Fibroblast of lung (primary cell): ENCODE measurements around the gene FHIT. TPM values are rescaled to one million over a fixed set of nuclear protein-coding genes. Genes with fewer than 3 reads are reported as not detected.

ENCODE experiments used
- DNase-seq, 2 donors: peaks; one replicate each; pipeline versions ENCODE4 v3.0.0 to v3.0.0-alpha.2; 2010; ENCODE audit warnings: low read depth in 2 of 2
- H2AFZ ChIP-seq: 2 replicates; pipeline ENCODE4 v1.5.1; 2012; ENCODE audit warnings: low read length, control low read depth, inconsistent platforms
- H3K27ac ChIP-seq: 2 replicates; pipeline ENCODE4 v1.5.1; 2011; ENCODE audit warnings: low read length, control low read depth; ENCODE audit not compliant: insufficient read depth
- H3K27me3 ChIP-seq: 2 replicates; pipeline ENCODE4 v1.5.1; 2011; ENCODE audit warnings: mild to moderate bottlenecking, low read length; ENCODE audit not compliant: control insufficient read depth, insufficient read depth
- H3K36me3 ChIP-seq: 2 replicates; pipeline ENCODE4 v1.5.1; 2011; ENCODE audit warnings: low read length; ENCODE audit not compliant: control insufficient read depth, insufficient read depth
- H3K4me1 ChIP-seq: 2 replicates; pipeline ENCODE4 v1.5.1; 2011; ENCODE audit warnings: low read length; ENCODE audit not compliant: control insufficient read depth, insufficient read depth; ENCODE audit errors: extremely low read depth
- H3K4me2 ChIP-seq: 2 replicates; pipeline ENCODE4 v1.5.1; 2011; ENCODE audit warnings: low read length, control low read depth; ENCODE audit not compliant: insufficient read depth; ENCODE audit errors: extremely low read depth
- H3K4me3 ChIP-seq, 4 experiments: fragments of 200-600 bp in 1 of 4; sonication (generic) in 1 of 4; replicated peaks in 1 of 4; 2 replicates each; pipeline ENCODE4 v1.5.1; 2011 to 2016; ENCODE audit warnings: low read length in 4 of 4, low read depth in 3 of 4, mild to moderate bottlenecking in 3 of 4, control low read depth in 2 of 4, inconsistent platforms in 1 of 4, mixed read lengths in 1 of 4; ENCODE audit not compliant: insufficient read depth in 1 of 4; ENCODE audit errors: control extremely low read depth in 1 of 4
- H3K79me2 ChIP-seq: 2 replicates; pipeline ENCODE4 v1.5.1; 2012; ENCODE audit warnings: mild to moderate bottlenecking, low read length, inconsistent platforms; ENCODE audit not compliant: control insufficient read depth, insufficient read depth
- H3K9ac ChIP-seq: 2 replicates; pipeline ENCODE4 v1.5.1; 2011; ENCODE audit warnings: mild to moderate bottlenecking, low read length, control low read depth; ENCODE audit not compliant: insufficient read depth
- H3K9me3 ChIP-seq: 2 replicates; pipeline ENCODE4 v1.5.1; 2012; ENCODE audit warnings: low read depth, low read length; ENCODE audit not compliant: control insufficient read depth, insufficient read depth
- H4K20me1 ChIP-seq: 2 replicates; pipeline ENCODE4 v1.5.1; 2011; ENCODE audit warnings: low read length; ENCODE audit not compliant: control insufficient read depth, insufficient read depth; ENCODE audit errors: extremely low read depth
- EZH2 ChIP-seq: IDR thresholded peaks from 2 replicates; pipeline ENCODE4 v1.5.1; 2012; ENCODE audit warnings: low read length, control low read depth, mild to moderate bottlenecking; ENCODE audit errors: missing control alignments
- polyA plus RNA-seq, 2 donors: library from polyadenylated mRNA; depleted of rRNA in 1 of 2; stranded (reverse) in 1 of 2; unstranded in 1 of 2; fragments of >200 nt; gene quantifications; 2 replicates each; pipeline ENCODE4 v1.2.1, GENCODE V29; 2011 to 2012; ENCODE audit warnings: missing spikeins in 1 of 2
- total RNA-seq: library from RNA; depleted of rRNA; stranded (reverse); fragments of >200 nt; gene quantifications from 2 replicates; pipeline ENCODE4 v1.2.1, GENCODE V29; 2014
- TF ChIP-seq, protein P1 (sequence below), 2 donors: IDR thresholded peaks in 1 of 2; conservative IDR thresholded peaks in 1 of 2; 1 replicate in 1 of 2; 2 replicates in 1 of 2; pipeline ENCODE4 v1.5.1; 2011 to 2012; ENCODE audit warnings: low read length in 2 of 2, control low read depth in 1 of 2, inconsistent platforms in 1 of 2, low read depth in 1 of 2, mild to moderate bottlenecking in 1 of 2

Gene FHIT
- total and polyA plus RNA-seq, 2 donors (not counting 1 experiment from before 2014, with no cell fraction given): 0.79 to 2.1 TPM

GRCh38 chr3:60131618-60132017 is 1119.6 kb downstream of the FHIT start:
- no peaks in the 10 kb centered on the region for H3K79me2 ChIP-seq
- no peak overlapping the region for H3K27ac ChIP-seq
- no peaks in the 10 kb centered on the region for H3K36me3 ChIP-seq
- no peak overlapping the region for H3K9ac ChIP-seq
- H3K27me3 ChIP-seq: no peaks in the 10 kb centered on the region
- H4K20me1 ChIP-seq: no peaks in the 10 kb centered on the region
- no peak overlapping the region for H3K4me2 ChIP-seq
- no peak overlapping the region for H2AFZ ChIP-seq
- TF ChIP-seq, protein P1, sequence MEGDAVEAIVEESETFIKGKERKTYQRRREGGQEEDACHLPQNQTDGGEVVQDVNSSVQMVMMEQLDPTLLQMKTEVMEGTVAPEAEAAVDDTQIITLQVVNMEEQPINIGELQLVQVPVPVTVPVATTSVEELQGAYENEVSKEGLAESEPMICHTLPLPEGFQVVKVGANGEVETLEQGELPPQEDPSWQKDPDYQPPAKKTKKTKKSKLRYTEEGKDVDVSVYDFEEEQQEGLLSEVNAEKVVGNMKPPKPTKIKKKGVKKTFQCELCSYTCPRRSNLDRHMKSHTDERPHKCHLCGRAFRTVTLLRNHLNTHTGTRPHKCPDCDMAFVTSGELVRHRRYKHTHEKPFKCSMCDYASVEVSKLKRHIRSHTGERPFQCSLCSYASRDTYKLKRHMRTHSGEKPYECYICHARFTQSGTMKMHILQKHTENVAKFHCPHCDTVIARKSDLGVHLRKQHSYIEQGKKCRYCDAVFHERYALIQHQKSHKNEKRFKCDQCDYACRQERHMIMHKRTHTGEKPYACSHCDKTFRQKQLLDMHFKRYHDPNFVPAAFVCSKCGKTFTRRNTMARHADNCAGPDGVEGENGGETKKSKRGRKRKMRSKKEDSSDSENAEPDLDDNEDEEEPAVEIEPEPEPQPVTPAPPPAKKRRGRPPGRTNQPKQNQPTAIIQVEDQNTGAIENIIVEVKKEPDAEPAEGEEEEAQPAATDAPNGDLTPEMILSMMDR (conservative IDR thresholded peaks at IDR 0.05 in 1 of 2, IDR thresholded peaks at IDR 0.05 in 1 of 2; ENCODE audit: low read depth in 1 of 2, low read length in 2 of 2): no peak
- TF ChIP-seq EZH2: no peak
- H3K9me3 ChIP-seq: no peaks in the 10 kb centered on the region
- H3K4me1 ChIP-seq: no peaks in the 10 kb centered on the region
- no peak overlapping the region for H3K4me3 ChIP-seq
- DNase-seq: no peak

DNA sequence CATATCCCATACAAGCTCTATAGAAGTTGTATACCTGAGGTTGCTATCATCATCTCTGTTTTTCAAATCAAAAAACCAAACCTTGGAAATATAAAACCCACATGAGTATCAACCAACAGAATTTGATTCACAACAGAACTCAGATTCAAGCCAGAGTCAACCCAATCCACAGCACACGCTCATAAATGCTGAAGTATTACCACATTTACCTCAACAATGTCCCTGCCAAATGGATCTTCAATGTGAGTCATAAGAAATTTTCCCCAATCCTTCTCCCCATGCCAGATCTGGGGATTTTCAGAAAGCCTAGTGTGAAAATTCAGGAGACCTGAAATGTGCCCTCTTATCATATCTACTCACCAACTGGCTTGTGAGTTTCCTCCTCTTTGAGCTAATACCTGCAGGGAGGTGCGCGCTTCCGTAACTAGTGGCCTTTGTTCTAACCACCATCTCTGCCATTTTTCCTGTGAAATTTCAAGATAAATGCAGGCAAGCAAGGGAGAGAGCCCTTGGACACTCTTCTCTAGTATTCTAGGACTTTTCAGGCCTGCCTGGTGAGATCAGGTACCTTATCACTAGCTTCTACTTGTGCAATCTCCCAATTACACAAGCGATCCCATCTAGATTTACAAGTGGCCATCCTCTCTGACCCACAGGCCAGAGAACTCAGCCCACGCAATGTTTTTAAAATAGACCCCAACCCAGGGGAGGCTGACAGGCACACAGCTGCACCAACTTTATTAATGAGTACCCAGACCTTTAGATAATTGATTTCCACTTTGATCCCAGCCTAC is 1124.5 kb downstream of the FHIT start:
- no peak overlapping the region for H3K4me2 ChIP-seq
- no peaks in the 10 kb centered on the region for H3K36me3 ChIP-seq
- H3K4me3 ChIP-seq: no peak overlapping the region
- no peaks in the 10 kb centered on the region for H3K79me2 ChIP-seq
- peak in 1 of 2 donors; percentile 49 for DNase-seq
- TF ChIP-seq, protein P1 (conservative IDR thresholded peaks at IDR 0.05 in 1 of 2, IDR thresholded peaks at IDR 0.05 in 1 of 2; ENCODE audit: low read depth in 1 of 2, low read length in 2 of 2): no peak
- TF ChIP-seq EZH2: no peak
- no peaks in the 10 kb centered on the region for H3K9me3 ChIP-seq
- no peak overlapping the region for H3K9ac ChIP-seq
- H4K20me1 ChIP-seq: no peaks in the 10 kb centered on the region
- no peak overlapping the region for H2AFZ ChIP-seq
- no peaks in the 10 kb centered on the region for H3K4me1 ChIP-seq
- H3K27ac ChIP-seq: no peak overlapping the region
- H3K27me3 ChIP-seq: no peaks in the 10 kb centered on the region

- no peak overlapping the region for H2AFZ ChIP-seq
- no peaks in the 10 kb centered on the region for H4K20me1 ChIP-seq
- H3K4me2 ChIP-seq: no peak overlapping the region
- H3K9ac ChIP-seq: no peak overlapping the region
- no peak overlapping the region for H3K4me3 ChIP-seq
- H3K79me2 ChIP-seq: no peaks in the 10 kb centered on the region
- H3K9me3 ChIP-seq: no peaks in the 10 kb centered on the region
- DNase-seq: no peak
- no peaks in the 10 kb centered on the region for H3K4me1 ChIP-seq
- H3K36me3 ChIP-seq: no peaks in the 10 kb centered on the region
- no peaks in the 10 kb centered on the region for H3K27me3 ChIP-seq
- TF ChIP-seq EZH2: no peak
- TF ChIP-seq, protein P1 (conservative IDR thresholded peaks at IDR 0.05 in 1 of 2, IDR thresholded peaks at IDR 0.05 in 1 of 2; ENCODE audit: low read depth in 1 of 2, low read length in 2 of 2): no peak
- no peak overlapping the region for H3K27ac ChIP-seq
Measured at GRCh38 chr3:60125686-60126085, 1125.6 kb downstream of the FHIT start.
